HG02798 (cell line): Measurements from ENCODE around the gene MCC.

Source experiments
- ATAC-seq: cut with Tn5 transposase; IDR thresholded peaks from one replicate; pipeline ENCODE4 v1.9.1; 2021; ENCODE audit warnings: mild to moderate bottlenecking; ENCODE audit not compliant: unreplicated experiment, poor library complexity

MCC gene

GRCh38 chr5:113281194-113281593, 207.1 kb downstream of the MCC start:
- ATAC-seq = no peak

DNA sequence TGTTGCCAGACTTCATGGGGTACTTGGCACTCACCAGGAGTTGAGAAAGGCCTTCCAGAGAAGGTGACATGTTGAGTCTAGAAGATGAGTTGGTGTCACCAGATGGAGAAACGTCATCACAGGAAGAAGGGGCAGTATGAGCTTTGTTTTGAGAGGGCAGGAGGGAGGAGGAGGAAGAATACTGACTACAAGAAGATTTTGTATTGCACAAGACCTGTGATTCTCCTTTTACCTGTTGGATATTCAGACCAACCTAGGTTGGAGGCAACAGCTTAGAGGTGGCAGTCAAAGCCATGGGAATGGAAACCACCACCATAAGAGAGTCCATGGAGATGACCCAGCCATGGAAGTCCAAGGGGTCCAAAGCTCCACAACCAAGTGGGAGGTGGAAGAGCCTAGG, 207.7 kb downstream of the MCC start:
- ATAC-seq = no peak

GRCh38 chr5:113278976-113279375, 209.3 kb downstream of the MCC start:
- no peak for ATAC-seq

GRCh38 chr5:113276493-113276892, 211.8 kb downstream of the MCC start:
- no peak for ATAC-seq

DNA sequence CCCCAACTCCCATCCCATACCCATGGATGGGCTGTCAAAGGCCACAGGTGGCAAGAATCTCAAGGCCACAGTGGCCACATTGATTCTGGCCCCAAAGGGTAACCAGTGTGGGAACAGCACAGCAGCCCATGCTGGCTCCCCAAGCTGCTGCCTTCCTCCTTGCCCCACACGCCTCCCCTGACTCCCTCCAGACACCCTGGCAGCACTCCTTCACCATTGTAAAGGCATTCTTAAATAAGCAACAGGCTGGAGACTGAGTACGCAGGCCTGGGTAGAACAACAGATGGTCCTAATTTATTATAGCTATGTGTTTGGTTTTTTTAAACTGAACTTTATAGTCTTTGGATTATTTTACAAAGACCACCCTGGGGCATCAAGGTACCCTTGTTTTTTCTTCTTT, 212.3 kb downstream of the MCC start:
- ATAC-seq = no peak

DNA sequence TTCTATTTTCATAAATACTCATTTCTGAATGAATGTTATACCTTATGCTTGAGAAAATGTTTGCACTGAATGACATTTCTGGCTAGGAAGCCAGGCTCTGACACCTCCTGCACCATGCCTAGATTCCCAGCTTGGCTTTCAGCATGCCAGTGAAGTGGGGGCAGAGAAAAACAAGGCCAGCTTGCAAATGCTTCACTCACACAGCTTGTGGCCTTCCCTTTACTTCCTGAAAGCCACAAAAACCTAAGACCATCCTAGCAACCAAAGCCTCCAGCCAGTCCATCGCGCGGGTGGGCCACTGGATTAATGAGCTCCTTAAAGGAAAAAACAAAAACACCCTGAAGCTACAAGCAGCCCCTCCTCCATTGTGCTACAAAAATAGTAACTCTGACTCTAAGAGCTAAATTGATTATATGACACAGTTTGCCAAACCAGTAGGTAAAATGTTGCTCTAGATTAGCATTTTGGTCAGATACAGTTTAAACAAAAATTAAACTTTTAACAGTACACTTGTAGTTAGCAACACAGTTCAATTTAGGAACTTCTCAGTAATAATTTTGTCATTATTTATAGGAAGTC, 213.3 kb downstream of the MCC start:
- no peak for ATAC-seq

DNA sequence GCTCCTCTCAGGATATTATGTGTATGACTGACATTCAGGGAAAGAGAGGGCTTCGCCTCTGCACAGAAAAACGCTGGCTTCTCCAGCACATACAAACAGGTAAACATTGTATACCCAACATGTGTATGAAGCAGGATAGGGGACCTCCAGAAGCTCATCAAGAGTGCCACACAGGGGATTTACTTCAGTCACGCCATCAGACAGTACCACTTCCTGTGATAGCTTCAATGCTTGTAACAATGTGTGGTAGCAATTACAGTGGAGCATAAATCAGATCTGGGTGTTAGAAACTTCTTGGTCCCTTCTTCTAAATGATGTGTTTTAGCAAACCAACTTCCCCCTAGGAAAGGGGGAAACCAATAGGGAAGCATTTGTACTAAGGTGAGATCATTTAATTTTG, 214.3 kb downstream of the MCC start:
- no peak for ATAC-seq

DNA sequence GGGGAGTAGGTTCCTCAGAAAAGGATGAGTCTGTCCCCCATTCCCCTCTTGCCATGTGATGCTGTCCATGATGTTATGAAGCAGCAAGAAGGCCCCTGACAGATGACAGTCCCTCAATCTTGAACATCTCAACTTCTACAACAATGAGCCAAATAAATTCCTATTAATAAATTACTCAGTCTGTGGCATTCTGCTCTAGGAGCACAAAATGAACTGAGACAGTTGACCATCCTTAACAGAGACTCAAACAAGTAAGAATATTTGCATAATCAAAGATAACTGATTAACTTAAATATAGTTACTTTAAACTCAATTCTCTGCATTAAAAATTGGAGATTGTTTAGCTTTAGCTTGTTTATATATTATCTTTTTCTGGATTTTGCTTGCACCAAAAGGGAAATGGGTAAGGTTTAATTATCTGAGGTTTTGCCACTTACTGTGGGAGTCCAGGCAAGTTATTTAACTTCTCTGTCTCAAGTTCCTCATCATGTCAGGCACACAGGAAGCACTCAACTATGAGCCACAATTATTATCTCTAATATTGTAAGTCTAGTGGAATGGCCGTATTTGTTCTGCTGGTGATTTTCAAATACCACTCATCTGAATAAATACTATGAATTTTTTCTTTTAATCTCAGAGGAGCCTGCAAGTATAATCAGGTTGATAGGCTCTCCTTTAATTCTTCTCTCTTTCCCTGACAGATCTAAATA, 216.4 kb downstream of the MCC start:
- ATAC-seq = no peak

DNA sequence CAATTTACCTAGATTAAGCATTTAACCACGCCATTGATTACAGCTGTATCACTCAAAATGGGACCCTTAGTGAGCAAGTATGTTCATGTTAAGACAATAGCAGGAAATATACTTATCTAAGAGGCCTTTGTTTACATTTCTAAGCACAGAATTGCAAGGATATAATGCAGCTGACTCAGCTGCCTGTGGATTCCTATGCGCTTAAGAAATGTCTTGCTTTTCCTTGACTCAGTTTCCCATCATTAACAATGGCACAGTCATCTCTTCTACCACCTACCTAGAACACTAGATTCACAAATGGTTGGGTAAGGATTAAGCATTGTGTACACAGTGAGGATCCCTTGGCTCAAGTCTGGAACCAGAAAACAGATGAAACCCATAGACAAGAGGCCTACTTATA, 217.2 kb downstream of the MCC start:
- no peak for ATAC-seq

DNA sequence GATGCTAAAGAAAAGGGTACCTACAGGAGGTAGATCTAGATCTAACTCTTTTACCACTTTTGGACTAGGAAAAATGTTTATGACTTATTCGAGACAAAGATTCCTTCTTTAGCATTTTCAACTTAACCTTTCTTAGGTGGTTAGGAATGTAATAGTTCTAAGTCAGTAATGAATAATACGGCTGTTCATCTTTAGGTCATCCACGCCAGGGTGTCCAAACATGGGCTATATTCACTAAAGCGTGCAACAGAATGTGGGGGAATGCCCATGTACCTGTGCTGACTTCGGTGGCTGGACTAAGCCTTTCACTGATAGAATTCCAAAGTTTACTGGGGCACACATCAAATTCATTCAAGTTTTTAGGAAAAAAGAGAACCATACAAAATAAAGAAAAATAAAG, 218.2 kb downstream of the MCC start:
- ATAC-seq = no peak

DNA sequence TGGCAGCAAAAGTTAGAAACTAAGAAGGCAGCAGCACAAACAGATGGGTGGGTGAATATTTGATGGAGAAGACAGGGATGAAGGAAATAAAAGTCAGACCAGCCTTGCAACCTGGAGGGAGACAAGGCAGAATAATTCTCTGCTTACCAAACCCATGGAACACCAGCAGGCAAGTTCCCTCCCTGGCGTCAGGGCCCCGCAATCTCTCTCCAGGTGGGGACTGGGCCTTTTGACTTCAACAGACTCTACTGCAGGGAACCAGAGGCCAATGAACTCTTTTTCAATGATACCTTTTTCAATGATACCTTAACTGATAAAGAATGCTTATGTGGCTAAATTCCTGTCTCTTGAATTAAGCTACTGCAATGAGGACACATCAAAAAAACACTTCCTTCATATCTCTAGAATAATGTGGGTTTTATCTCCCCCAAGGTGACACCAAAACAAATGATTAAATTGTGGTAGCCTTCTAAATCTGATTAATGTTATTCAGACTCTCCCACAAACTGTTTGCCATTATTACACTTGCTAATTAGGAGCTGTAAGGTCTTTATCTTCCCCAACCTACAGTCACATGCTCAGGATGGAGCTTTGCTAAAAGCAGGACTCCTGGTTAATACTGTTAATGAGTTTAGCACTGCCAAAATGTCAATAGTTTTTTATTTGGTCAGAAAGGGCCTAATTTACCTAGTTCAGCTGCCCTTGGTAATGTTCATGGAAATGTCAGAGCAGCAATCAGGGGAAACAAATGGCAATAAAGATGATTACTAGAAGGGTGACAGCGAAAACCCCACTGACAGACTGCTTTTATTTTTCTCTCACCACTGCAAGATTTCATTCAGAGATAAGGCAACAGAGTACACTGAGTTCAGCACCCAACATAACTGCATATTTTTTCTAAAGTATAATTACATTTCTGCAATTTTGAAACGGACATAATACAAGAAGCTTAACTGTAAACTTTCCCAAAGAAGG, 218.9 kb downstream of the MCC start:
- ATAC-seq = no peak

DNA sequence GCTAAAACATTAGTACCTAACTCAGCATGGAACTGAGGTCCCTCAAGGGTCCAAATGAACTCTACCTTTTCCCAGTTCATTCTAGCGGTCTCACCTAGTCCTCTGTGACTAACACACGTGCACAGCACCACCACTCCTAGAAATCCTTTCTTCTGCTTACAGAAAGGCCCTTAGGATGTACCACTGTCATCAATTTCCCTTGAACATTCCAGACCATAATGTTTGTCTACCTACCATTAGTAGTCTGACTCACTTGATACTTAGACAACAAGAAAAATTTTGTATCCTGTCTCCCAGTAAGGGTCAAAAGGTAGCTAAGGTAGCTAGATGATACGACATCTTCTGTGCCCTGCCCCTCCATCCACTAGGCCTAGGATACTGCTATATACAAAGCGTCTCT, 220.0 kb downstream of the MCC start:
- no peak for ATAC-seq

GRCh38 chr5:113267361-113267900, 220.8 kb downstream of the MCC start:
- no peak for ATAC-seq

- ATAC-seq = no peak
Observed at GRCh38 chr5:113266913-113267227, 221.4 kb downstream of the MCC start.

DNA sequence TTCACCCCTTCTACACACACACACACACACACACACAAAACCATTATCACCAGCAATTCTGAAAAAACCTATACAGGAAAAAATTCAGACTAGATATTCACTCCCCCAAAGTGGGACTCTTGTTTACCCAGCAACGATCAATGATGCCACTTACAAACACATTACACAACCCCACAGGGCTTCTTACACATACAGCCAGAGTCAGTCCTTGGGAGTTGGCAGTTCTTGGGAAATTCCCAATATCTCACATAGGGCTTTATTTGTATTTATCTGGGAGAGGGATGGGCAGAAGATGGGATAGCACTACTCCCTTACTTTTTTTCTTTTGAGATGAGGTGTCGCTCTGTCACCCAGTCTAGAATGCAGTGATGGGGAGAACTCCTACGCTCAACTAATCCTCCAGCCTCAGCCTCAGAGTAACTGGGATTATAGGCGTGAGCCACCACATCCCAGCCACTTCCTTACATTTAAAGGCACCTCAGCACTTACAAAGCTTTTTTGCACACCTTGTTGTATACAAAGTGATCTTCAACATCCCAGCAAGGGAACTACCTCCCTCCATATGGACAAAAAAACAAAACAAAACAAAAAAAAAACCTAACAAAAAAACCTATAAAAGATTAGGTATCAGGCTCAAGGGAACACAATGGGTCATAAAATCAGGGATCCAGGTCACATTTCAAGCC, 221.9 kb downstream of the MCC start:
- no peak for ATAC-seq

DNA sequence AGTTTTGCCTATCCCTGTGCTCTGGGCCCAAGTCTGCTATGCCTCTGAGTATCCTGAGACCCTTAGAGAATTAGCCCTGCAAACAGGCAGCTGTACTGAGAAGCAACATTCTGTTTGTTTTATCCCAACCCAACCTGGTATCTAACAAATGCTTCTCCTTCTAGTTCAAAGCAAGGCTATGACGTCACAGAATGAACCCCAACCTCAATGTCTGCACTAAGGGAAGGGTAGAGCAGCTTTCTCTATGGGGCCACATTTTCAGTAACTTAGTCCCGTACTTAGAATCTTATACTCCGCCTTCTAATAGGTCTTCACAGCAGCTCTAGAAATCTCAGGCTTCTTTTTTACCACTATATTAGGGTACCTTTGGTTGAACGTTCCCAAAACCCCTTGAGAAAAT, 223.1 kb downstream of the MCC start:
- ATAC-seq = no peak

DNA sequence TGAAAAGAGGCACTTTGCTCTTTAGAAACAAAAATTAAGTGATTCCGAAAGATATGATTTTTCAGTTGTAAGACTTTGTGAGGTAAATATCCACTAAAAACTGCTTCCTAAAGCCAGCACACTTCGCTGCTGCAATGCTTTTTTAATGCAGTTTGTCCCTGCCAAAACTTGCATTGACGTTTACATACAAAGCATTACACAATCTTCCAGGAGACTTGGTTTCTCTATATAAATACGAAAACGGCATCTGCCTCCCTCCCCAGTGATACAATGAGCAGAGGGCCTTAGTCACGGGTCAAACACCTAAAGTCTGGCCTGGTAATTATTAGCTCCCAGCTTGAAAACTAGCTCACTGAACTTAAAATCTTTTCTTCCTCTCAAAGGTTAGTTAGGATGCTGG, 224.2 kb downstream of the MCC start:
- no peak for ATAC-seq

- ATAC-seq = no peak
Observed at GRCh38 chr5:113263545-113263944, 224.7 kb downstream of the MCC start.

GRCh38 chr5:113262674-113263073, 225.6 kb downstream of the MCC start:
- ATAC-seq = no peak

DNA sequence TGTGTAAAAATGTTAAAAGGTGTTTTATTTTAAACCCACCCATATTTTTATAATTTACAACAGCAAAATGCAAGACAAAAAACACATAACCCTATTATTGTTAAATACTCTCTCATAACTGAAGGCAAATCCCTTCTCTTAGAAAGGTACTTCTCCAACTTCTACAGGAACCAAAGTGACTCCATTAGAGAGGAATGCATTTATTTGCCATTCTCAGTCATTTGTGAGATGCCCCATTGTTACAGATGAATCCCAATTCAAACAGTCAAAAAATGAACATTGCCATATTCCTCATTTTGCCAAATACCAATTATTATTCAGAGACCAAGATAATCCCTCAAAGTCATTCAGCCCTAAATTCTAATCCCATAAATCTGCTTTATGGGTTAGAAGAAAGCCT, 229.2 kb downstream of the MCC start:
- no peak for ATAC-seq

DNA sequence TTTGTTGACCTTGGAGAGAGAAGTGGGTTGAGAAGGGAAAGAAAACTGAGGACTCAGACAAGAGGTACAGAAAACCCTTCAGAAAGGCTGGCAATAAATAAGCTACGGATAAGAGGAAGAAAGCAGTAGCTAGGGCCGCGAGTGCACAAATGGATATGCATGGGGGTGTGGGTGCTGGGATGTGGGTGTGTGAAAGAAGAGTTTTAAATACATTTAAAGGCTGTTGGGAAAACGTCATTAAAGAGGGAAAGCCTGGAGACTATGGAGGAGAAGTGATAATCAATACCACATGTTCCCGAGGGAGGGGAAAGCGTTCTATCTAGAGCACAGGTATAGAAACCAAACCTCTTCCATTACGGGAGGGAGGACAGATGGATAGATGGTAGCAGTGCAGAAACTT, 230.7 kb downstream of the MCC start:
- no peak for ATAC-seq
